Peyer's patch (tissue), 4 donors: ENCODE measurements around the gene USP3. TPM values are rescaled to one million over a fixed set of nuclear protein-coding genes. Genes with fewer than 3 reads are reported as not detected.
A peak's percentile ranks its signal among the peaks of the same experiment; 100 is the strongest.

Source experiments
- DNase-seq, 3 donors: peaks; one replicate each; pipeline ENCODE4 v3.0.0-alpha.2; 2017 to 2019
- H3K27ac ChIP-seq, 4 donors: fragments of 200-600 bp; sonication (generic); one replicate each; pipeline ENCODE4 v1.5.1; 2016 to 2019
- H3K27me3 ChIP-seq, 2 donors: fragments of 200-600 bp; sonication (generic); one replicate each; pipeline ENCODE4 v1.5.1; 2019
- H3K36me3 ChIP-seq, 3 donors: fragments of 200-600 bp; sonication (generic); one replicate each; pipeline ENCODE4 v1.5.1; 2016 to 2019
- H3K4me1 ChIP-seq, 4 donors: fragments of 200-600 bp; sonication (generic); one replicate each; pipeline ENCODE4 v1.5.1; 2016 to 2019
- H3K4me3 ChIP-seq, 4 donors: fragments of 200-600 bp; sonication (generic); 1 replicate in 3 of 4; 2 replicates in 1 of 4; pipeline ENCODE4 v1.5.1; 2016 to 2019; ENCODE audit warnings: mild to moderate bottlenecking in 1 of 4
- H3K9me3 ChIP-seq, 4 donors: fragments of 200-600 bp; sonication (generic); one replicate each; pipeline ENCODE4 v1.5.1; 2016 to 2019; ENCODE audit warnings: mild to moderate bottlenecking in 1 of 4
- POLR2A ChIP-seq, 2 donors: fragments of 450-650 bp; IDR thresholded peaks; one replicate each; pipeline ENCODE4 v1.5.1; 2017; ENCODE audit warnings: antibody characterized with exemption in 2 of 2, mild to moderate bottlenecking in 2 of 2, moderate library complexity in 2 of 2
- total RNA-seq, 4 donors: library from RNA; depleted of rRNA; stranded (reverse); fragments of >200 nt; gene quantifications; one replicate each; pipeline ENCODE4 v1.1.0, GENCODE V29; 2016
- TF ChIP-seq, protein P1 (sequence below), 6 experiments: fragments of 450-650 bp in 4 of 6; fragments of 200-600 bp in 2 of 6; sonication (generic) in 1 of 6; IDR thresholded peaks; one replicate each; pipeline ENCODE4 v1.5.1; 2017 to 2019; ENCODE audit warnings: antibody characterized with exemption in 6 of 6, mild to moderate bottlenecking in 3 of 6, moderate library complexity in 1 of 6

Gene USP3, protein sequence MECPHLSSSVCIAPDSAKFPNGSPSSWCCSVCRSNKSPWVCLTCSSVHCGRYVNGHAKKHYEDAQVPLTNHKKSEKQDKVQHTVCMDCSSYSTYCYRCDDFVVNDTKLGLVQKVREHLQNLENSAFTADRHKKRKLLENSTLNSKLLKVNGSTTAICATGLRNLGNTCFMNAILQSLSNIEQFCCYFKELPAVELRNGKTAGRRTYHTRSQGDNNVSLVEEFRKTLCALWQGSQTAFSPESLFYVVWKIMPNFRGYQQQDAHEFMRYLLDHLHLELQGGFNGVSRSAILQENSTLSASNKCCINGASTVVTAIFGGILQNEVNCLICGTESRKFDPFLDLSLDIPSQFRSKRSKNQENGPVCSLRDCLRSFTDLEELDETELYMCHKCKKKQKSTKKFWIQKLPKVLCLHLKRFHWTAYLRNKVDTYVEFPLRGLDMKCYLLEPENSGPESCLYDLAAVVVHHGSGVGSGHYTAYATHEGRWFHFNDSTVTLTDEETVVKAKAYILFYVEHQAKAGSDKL
- 10 to 100 TPM; 67.8 to 86.1 (median 76.9) TPM for total RNA-seq

DNA sequence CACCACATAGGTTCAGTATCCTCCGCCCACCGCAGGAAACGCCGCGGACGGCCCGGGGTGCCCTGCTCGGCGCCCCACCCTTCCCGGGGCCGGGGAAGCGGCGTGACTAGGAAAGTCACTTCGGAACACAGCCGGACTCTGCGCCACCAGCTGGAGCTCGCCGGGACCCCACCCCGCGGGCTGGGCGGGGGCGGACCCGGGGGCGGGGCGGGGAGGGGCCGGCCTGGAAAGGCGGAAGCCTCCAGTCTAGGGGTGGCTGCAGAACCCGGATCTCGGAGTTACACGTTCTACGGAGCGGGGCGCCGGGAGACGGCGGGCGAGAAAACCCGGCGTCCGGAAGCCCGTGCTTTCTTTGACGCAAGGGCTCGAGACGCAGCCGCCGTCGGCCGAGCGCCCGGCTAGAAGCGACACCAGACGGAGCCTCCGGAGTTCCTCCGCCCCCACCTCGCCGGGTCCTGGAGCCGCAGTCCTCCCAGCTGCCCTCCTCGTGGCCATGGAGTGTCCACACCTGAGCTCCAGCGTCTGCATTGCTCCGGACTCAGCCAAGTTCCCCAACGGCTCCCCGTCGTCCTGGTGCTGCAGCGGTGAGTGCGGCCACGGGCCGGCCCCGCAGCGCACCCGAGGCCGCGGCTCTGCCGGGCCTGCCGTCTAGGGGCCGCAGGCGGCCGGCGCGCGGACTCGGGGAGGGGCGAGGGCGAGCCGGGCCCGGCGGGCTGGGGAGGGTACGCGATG lies at the start of gene USP3:
USP3 (plus strand) TSS at position 347 of the 732 bp plus-strand sequence; CDS start at position 494, 147 bp downstream.
- H3K4me1 ChIP-seq: peaks cover 5 to 72% (median 28%) of the 10 kb centered on the region in 4 donors
- H3K9me3 ChIP-seq: no peaks in the 10 kb centered on the region
- H3K36me3 ChIP-seq: no peaks in the 10 kb centered on the region
- H3K4me3 ChIP-seq: peak within 1 kb of the TSS; percentile 80 to 93 (median 87)
- peak; percentile 69 to 89 for TF ChIP-seq POLR2A (IDR thresholded peaks at IDR 0.05)
- TF ChIP-seq, protein P1, sequence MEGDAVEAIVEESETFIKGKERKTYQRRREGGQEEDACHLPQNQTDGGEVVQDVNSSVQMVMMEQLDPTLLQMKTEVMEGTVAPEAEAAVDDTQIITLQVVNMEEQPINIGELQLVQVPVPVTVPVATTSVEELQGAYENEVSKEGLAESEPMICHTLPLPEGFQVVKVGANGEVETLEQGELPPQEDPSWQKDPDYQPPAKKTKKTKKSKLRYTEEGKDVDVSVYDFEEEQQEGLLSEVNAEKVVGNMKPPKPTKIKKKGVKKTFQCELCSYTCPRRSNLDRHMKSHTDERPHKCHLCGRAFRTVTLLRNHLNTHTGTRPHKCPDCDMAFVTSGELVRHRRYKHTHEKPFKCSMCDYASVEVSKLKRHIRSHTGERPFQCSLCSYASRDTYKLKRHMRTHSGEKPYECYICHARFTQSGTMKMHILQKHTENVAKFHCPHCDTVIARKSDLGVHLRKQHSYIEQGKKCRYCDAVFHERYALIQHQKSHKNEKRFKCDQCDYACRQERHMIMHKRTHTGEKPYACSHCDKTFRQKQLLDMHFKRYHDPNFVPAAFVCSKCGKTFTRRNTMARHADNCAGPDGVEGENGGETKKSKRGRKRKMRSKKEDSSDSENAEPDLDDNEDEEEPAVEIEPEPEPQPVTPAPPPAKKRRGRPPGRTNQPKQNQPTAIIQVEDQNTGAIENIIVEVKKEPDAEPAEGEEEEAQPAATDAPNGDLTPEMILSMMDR (IDR thresholded peaks at IDR 0.05): peak in 5 of 6 experiments; percentile 34 to 72 (median 45)
- DNase-seq: peak; percentile 91 to 98 (median 97)
- H3K27me3 ChIP-seq: no peaks in the 10 kb centered on the region
- peak within 1 kb of the TSS; percentile 98 to 99 (median 99) for H3K27ac ChIP-seq

DNA sequence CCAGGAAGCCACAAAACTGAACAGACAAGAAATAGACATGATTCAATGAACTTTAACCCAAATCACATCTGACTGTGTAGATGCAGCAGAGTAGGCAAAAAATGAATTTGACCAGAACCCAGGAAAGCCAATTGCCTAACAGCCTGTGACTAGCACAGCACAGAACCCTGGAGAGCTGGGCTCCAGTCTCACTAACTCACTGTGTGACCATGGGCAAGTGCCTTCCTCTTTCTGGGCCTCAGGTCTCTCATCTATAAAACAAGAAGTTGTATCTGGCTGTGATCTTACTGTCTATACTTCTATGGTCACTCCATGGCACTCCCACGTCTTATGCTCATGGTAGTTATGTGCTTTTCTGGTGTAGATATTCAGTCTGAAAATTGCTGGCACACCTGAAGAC lies 48.1 kb upstream of the USP3 start:
- no peaks in the 10 kb centered on the region for H3K9me3 ChIP-seq
- no peaks in the 10 kb centered on the region for H3K27me3 ChIP-seq
- no peaks in the 10 kb centered on the region for H3K36me3 ChIP-seq
- DNase-seq: no peak
- no peak overlapping the region for H3K4me3 ChIP-seq
- TF ChIP-seq, protein P1 (IDR thresholded peaks at IDR 0.05): no peak
- TF ChIP-seq POLR2A (IDR thresholded peaks at IDR 0.05): no peak
- peaks cover 0 to 6% (median 2%) of the 10 kb centered on the region in 4 donors for H3K4me1 ChIP-seq
- no peak overlapping the region for H3K27ac ChIP-seq

DNA sequence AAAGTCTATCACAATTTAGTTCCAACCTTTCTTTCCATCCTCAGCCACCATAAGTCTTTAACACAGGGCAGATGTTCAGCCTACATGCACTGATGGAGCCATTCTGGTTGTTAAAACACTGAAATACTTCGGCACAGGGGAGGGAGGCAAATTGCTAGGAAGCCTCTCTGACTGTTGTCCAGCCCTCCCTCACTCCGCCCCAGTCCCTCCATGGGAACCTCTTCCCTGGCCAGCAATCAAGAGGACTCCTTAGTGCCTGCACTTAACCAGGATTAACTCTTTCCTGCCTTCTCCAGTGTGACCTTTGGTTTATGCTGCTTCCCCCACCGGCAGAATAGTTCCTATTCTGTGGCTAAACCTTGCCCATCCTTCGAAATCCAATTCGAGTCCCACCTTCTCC lies 47.0 kb upstream of the USP3 start:
- Histone ChIP-seq H3K27me3 (no peaks in the 10 kb centered on the region), H3K27ac (no peak overlapping the region), H3K4me1 (peaks cover 0 to 16% (median 2%) of the 10 kb centered on the region in 4 donors), H3K4me3 (no peak overlapping the region), H3K9me3 (no peaks in the 10 kb centered on the region), H3K36me3 (no peaks in the 10 kb centered on the region)
- no peak for TF ChIP-seq POLR2A (IDR thresholded peaks at IDR 0.05)
- TF ChIP-seq, protein P1 (IDR thresholded peaks at IDR 0.05): no peak
- no peak for DNase-seq

DNA sequence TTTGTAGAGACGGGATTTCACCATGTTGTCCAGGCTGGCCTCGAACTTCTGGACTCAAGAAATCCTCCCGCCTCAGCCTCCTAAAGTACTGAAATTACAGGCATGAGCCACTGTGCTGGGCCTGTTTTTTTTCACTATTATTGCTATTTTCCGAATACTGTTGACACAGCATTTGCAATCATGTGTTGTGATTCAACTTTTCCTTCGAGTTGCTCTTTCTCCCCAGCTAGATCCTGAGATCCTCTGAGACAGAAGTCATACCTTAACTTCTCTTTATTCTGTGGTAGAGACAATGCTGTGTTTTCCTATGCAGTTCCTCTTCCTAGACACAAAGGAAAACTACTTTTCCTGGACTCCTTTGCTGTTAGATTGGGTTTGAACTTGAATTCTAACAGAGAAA lies 46.4 kb upstream of the USP3 start:
- Histone ChIP-seq H3K36me3 (no peaks in the 10 kb centered on the region), H3K9me3 (no peaks in the 10 kb centered on the region), H3K27me3 (no peaks in the 10 kb centered on the region), H3K4me1 (peaks cover 0 to 23% (median 2%) of the 10 kb centered on the region in 4 donors), H3K27ac (no peak overlapping the region), H3K4me3 (no peak overlapping the region)
- TF ChIP-seq, protein P1 (IDR thresholded peaks at IDR 0.05): no peak
- TF ChIP-seq POLR2A (IDR thresholded peaks at IDR 0.05): no peak
- DNase-seq: no peak

DNA sequence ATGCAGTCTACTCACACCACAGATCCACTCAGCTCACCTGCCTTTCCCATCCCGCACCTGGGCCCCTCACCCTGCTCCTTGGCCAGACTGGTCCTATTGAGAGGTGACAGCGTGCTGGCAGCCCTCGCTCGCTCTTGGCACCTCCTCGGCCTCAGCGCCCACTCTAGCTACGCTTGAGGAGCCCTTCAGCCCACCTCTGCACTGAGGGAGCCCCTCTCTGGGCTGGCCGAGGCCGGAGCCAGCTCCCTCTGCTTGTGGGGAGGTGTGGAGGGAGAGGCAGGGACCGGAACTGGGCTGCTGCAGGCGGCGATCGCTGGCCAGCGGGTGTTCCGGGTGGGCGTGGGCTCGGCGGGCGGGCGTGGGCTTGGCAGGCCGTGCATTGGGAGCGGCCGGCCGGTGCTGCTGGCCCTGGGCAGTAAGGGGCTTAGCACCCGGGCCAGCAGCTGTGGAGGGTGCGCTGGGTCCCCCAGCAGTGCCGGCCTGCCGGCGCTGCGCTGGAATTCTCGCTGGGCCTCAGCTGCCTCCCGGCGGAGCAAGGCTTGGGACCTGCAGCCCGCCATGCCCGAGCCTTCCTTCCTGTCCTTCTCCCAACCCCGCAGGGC lies 45.5 kb upstream of the USP3 start:
- peaks cover 0 to 31% (median 2%) of the 10 kb centered on the region in 4 donors for H3K4me1 ChIP-seq
- DNase-seq: no peak
- H3K27ac ChIP-seq: no peak overlapping the region

More for the DNA sequence above, 45.5 kb upstream of the USP3 start:
- Histone ChIP-seq H3K27me3 (no peaks in the 10 kb centered on the region), H3K9me3 (no peaks in the 10 kb centered on the region), H3K4me3 (no peak overlapping the region), H3K36me3 (no peaks in the 10 kb centered on the region)
- no peak for TF ChIP-seq POLR2A (IDR thresholded peaks at IDR 0.05)
- TF ChIP-seq, protein P1 (IDR thresholded peaks at IDR 0.05): no peak
